A673 (cell line): ENCODE measurements around the gene TSEN2.

ENCODE experiments used
- CTCF ChIP-seq: fragments of 300-800, 200-600 bp; sonication (generic); conservative IDR thresholded peaks from 2 replicates; pipeline ENCODE4 v1.5.1; 2017; ENCODE audit warnings: low read depth, mild to moderate bottlenecking, antibody characterized with exemption, low read length, moderate library complexity, mixed read lengths
- EZH2 ChIP-seq: fragments of 200-600 bp; sonication (generic); IDR thresholded peaks from 2 replicates; pipeline ENCODE4 v1.6.1; 2017; ENCODE audit warnings: borderline replicate concordance, low read depth, mild to moderate bottlenecking, mixed read lengths, antibody characterized with exemption, low read length; ENCODE audit not compliant: poor library complexity, severe bottlenecking

- TF ChIP-seq CTCF (no peak), EZH2 (no peak)
Observed at GRCh38 chr3:12444582-12445471, 39.5 kb upstream of the TSEN2 start.
